Renal cortical epithelial cell (primary cell): Measurements from ENCODE around the gene SH2B2. TPM values are rescaled to one million over a fixed set of nuclear protein-coding genes. Genes with fewer than 3 reads are reported as not detected.

Experiments used
- DNase-seq: peaks from one replicate; pipeline ENCODE4 v3.0.0-alpha.2; 2011; ENCODE audit warnings: low read depth
- total RNA-seq: library from RNA; depleted of rRNA; stranded (reverse); fragments of >200 nt; gene quantifications from 2 replicates; pipeline ENCODE4 v1.2.3, GENCODE V29; 2014

Gene SH2B2
- total RNA-seq, result 6.3 and 15.0 TPM in 2 replicates

DNA sequence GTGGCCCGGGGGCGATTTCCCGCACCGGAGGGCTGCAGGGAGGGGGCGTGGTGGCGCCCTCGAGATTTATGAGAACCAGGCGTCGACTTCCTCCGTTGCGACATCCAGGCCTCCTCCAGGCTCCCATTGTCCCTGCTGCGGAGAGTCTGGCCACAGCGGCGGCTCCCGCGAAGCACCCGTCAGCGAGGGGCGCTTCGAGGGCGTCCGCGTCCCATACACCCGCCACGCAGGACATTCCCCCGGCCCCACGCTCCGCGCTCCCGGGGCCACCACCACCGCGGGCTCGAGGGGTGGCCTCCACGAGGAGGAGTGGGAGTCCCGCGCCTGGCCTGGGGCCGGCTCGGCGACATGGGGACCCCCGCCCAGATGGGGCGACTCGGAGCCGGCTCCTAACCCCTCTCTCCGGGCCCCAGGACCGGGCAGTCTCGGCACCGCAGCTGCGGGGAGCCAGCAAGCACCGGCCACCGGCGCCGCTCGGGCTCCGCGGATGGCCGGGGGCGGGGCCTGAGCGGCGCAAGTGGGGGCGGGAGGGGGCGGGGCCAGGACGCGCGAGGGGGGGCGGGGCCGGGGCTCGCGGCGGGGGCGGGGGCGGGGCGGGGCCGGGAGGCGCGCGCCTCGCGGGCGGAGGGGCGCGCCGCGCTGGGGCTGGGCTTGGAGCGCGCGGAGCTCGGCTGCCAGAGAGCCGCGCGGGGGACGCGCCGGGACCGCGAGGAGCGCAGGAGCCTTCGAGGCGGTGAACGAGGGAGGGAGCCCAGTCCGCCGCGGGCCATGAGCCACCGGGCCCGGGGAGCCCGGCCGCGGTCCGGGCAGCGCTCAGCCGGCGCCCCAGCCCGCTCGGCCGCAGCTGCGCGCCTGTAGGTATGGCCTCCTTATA, at the start of gene SH2B2:
SH2B2 (plus strand) TSS at position 632 of the 874 bp plus-strand sequence. CDS start 13,683 bp downstream, outside the sequence.
- DNase-seq, result peak; percentile 53

DNA sequence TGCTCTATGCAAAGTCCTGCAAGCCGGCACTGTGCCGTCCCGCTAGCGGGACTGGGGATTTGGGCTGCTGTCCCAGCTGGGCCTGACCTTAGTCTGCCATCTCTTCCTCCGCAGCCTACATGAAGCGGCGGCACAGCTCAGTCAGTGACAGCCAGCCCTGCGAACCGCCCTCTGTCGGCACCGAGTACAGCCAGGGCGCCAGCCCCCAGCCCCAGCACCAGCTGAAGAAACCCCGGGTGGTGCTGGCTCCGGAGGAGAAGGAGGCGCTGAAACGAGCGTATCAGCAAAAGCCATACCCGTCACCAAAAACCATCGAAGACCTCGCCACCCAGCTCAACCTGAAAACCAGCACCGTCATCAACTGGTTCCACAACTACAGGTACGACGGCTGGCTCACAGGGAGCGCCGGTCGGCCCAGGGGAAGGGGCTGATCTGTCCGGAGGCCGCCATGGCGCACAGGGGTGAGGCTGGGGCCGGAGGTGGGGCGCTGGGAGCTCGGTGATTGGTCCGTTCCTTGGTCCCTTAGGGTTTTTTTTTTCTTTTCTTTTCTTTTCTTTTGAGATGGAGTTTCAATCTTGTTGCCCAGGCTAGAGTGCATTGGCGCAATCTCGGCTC, 47.4 kb upstream of the SH2B2 start:
- no peak for DNase-seq

DNA sequence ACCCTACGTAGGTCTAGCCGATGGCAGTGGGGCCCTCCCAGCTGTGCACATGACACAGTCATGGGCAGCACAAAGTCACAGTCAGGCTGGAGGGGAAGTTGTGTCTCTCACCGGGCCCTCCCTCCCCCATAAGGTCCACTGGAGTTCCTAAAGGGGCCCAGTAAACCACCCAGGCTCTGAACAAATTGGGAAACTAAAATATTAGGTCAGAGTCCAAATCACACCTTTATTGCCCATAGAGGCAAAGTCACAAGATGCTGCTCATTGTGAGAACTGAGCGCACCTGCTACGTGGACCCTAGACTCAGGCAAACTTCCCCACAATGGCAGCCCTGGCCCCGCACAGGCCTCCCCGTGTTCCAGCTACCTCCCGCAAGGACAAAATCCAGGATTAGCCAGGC, 45.2 kb upstream of the SH2B2 start:
- no peak for DNase-seq

DNA sequence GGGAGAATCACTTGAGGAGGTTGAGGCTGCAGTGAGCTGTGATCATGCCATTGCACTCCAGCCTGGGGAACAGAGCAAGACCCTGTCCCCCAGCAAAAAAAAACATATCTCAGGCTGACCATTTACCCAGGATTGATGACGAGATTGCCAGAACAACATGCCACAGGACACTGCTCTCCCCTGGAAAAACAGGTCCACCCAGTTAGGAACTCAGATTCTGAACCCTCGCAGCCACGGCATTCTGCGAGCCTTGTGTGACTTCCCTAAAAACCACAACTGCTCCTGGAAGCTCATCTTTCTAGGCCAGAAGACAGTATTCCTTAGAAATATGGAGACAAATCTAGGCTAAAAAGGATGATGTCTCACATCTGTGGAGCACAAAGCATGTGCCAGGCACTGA, 42.1 kb upstream of the SH2B2 start:
- no peak for DNase-seq

DNA sequence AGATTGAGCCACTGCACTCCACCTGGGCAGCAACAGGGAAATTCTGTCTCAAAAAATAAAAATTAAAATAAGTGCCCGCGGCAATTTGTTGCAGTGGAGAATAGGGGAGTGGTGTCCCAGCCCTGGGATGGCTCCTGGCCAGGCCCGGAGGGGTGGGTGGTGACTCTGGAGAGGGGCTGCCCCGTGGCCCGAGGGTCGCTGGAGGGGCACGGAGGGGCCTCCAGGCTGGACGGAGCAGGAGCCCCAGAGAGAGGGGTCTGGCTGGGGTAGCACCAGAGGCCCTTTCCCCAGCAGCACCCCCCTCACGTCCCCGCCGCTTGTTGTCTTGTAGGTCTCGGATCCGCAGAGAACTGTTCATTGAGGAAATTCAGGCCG, 38.6 kb upstream of the SH2B2 start:
- DNase-seq, result no peak

DNA sequence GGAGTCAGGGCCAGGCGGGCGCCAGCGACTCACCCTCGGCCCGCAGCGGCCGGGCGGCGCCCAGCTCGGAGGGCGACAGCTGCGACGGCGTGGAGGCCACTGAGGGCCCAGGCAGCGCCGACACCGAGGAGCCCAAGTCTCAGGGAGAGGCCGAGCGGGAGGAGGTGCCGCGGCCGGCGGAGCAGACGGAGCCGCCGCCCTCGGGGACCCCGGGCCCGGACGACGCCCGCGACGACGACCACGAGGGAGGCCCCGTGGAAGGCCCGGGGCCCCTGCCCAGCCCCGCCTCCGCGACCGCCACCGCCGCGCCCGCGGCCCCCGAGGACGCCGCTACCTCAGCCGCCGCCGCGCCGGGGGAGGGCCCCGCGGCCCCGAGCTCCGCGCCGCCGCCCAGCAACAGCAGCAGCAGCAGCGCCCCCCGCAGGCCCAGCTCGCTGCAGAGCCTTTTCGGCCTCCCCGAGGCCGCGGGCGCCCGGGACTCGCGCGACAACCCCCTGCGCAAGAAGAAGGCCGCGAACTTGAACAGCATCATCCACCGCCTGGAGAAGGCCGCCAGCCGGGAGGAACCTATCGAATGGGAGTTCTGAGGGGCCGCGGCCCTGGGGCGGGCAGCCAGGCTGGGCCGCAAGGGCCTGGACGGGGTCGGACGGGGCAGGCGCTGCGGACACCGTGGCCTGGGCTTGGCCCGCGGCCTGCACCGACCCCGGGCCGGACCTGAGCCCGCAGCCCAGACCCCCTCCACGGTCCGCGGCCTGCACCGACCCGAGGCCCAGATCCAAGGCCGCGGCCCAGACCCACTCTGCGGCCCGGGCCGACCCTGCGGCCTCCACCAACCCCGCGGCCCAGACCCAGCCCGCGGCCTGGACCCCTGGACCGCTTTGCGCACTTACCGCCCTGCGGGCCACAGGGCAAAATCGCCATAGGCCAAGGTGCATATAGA, 37.9 kb upstream of the SH2B2 start:
- DNase-seq, result no peak

DNA sequence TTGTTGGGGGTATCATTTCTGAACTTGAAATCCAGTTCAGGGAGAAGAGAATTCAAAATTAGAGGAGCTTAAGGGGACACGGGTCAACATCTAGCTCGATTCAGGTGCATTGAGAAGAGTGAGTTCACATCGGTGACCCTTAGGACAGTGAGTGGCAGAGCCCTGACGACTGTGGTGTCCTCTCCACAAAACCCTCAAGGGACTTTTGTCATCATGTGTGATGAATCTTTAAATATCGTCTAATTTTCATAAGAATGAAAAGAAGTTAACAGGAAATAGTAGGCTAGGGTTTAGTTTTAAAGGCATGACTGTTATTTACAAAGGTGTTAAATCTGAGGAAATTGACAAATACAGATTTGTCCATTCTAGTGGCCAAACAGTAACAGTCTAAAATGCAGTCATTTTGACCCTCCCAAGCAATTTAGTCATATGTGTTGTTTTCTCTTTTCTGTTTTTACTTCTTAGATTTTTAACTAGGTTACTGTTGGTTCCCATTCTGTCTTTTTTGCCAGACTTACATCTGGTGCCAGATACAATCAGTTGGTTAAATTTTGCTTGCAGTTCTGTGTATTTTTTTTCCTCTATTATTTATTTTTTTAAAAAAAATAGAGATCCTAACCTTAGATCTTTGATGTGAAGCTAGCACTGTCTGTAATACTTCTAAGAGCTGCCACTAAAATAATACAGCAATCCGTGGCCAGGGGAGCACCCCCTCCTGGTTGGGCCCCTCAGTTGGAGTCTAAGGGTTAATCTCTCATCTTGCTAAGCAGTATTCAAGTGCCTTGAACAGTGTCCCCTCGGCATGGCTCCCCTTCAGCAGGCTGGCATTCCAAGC, 34.9 kb upstream of the SH2B2 start:
- DNase-seq, result no peak

DNA sequence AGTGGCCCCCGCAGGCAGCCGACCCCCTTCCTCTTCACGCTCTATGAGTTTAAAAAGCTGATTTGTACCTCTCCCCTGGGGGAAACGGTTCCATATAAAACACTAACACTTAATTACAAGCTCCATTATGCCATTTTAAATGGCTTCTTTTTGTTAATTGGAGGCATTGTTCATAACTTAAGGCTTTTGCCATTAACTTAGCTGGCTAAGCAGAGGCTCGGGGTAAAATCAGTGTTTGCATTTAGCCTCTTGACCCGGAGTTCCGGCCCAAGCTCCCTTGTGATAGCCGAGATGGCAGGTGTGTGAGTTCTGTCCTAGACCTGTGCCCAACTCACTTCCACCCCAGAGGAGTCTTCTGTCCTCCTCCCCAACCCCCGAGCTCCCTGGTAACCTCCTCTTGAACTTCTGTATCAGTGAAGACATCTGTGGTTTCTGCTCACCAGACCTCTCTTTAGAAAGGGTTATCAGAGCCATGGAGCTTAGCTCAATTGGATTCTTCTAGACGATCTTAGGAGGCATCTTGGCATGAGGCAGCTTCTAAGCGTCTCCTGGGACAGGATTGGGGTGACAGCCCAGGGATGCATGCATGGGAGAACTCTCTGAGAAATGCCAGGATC, 34.2 kb upstream of the SH2B2 start:
- DNase-seq, result no peak

DNA sequence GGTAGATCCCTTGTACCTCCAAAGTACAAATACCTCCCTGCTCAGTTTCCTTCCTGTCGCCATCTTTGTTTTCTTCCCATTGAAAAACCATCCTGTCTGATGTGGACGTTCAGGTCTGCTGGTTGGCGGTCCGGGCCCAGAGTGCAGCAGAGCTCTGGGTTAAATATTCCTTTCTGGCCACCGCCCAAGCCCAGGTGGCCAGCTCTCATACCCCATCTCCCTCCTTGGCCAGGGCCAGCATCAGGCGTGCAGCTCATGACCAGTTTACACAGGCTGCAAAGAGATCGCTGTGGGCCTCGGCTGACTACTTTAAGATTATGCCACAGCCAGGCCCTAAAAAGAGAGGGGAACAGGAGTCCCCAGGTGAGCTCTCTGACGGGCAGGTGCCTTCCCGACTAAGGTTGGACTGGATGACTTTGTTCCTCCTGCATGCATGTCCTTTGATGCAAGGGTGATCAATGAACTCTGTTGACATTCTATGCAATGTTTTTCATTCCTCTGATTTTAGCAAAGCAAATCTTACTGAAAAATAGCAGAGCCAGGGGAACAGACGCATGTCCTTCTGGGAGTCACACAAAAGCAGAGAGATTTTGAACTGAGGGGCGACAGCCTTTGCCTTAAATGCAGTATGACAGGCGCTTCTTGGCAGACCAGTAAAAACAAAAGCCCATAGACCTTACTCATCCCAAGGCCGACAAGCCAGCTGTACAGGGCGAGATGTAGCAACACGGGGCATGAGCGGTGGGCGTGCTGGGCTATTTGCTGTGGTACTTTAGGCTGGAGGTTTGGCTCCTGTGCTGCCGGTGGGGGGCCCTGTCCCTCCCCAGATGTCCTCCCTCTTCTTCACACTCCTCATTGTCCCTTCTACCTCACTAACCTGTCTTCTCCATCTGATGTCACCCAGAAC, 33.3 kb upstream of the SH2B2 start:
- no peak for DNase-seq

DNA sequence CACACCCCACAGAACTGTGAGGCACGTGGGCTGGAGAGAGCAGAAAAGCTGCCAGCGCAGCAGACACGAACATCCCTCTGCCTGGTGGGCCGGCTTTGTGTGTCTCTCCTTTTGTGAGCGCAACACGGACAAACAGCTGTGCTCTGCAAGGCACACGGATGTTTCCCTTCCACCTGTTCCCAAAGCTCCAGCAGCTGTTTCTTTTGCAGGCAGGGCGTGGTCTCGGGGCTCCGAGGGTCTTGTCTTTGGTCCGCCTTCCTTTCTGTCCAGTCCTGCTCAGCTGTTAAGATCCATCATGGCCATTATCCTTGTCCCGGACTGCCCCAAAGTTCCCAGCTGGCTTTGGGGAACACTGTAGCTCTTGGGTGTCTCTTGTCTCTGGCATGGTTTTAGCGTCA, 32.7 kb upstream of the SH2B2 start:
- DNase-seq, result no peak

DNA sequence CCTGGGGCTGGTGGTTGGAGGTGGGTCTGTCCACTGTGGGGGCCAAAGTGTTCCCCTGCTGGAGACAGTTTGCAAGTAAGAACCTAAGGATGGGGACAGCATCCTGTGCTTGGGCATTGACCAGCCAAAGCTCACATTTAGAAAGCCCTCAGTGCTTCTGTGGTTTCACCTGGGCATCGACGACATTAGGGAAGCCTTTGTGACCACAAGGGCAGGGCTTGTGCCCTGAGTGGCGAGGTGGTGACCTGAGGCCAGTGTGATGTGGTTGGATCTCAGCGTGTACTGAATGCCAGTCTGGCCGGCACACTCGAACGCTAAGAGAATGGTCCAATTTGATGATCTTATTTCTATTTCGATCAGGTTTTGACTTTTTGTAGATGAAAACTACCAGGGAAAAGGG, 32.1 kb upstream of the SH2B2 start:
- no peak for DNase-seq

DNA sequence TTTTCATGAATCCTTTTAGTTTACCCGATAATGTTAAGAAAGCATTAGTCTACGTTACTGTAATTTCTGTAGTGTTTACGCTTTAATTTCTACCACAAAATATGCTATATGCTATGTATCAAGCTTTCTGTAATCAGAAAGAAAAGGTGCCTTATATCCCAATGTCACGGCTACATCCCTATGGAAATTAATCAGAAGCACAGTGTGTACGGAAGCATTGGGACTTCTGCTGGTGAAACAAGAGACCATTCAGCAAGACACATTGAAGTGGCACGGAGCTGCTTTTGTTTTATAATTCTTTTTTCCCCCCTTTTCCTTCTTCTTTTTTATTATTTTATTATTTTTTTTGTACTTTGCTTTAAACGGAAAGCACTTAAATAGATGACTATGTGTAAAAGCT, 31.2 kb upstream of the SH2B2 start:
- no peak for DNase-seq

DNA sequence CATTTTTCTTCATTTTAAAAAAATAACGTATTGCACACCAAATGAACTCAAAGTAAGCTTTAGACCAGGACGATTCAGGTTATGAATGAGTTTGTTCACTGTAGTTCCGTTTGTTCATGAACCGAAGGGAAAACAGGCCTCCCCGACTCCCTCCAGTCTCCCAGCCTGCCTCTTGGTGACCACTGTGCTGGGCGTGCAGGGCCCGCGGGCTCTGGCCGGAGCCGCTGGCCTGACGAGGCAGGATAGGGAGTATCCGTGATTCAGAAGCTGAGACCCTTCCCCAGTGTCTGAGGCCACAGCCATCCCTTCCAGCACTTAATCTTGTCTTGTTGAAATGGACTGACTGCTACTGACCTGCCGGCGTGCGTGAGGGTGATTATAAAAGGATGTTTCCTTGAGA, 30.8 kb upstream of the SH2B2 start:
- DNase-seq, result no peak

DNA sequence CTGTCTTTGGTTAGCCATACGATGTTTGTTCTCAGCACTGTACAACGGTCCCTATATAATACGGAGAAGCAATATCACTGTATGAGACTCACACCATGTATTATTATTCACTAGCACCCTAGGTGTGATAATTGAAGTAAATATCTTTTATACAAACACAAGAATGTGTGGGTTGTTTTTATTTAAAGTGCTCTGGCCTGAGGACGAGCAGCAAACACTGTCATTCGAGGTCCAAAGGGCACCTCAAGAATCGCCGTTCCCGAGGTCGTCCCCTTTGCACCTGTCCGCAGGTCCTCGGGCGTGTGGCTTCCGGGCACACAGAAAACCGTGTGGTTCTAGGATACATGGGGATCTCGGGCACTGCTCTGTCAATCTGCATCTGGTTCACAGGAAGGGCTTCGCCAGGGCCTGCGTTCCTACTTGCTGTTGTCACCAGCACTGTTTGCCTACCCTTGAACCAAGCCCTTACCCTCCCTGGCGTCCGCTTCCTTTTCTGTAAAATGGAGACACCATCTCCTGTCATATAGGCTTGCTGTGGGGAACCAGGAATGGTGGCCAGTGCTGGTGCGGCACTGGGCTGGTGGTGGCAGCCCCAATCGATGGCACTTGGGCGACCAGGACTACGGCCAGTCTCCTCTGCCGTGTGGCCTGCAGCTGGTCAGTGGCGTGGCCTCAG, 28.5 kb upstream of the SH2B2 start:
- no peak for DNase-seq

DNA sequence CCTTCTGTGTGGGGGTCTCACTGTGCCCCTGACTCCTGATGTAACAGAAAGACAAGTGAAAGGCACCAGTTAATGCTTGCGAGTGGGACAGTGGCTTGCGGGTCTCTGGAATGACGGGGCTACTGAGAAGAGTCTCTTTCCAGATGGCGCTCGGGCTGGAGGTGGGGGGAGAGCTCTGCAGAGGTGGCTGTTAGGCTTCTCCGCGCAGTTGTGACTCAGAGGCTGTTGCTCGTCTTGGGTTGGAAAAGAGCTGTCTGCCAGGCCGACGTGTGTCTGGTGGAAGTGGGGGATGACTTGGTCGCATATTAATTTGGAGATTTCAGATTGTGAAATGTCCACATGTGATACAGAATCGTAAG, 27.9 kb upstream of the SH2B2 start:
- DNase-seq, result no peak

DNA sequence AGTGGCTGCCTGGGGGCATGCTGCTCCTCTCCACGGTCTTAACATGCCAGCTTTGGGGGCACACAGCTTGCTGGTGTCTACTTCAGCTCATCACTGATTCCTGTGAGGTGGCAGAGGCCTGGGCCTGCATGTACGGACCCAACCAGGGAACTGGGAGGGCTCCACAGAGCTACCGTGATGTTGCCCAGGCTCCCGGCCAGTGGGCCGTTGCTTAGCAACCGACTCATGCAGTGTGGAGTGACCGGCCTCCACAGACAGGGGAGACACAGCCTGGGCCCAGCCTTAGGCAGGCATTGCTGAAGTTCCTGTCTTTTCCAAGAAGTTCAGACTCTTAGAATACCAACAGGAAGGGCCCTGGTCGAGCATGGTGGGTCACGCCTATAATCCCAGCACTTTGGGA, 25.8 kb upstream of the SH2B2 start:
- DNase-seq, result peak; percentile 16

DNA sequence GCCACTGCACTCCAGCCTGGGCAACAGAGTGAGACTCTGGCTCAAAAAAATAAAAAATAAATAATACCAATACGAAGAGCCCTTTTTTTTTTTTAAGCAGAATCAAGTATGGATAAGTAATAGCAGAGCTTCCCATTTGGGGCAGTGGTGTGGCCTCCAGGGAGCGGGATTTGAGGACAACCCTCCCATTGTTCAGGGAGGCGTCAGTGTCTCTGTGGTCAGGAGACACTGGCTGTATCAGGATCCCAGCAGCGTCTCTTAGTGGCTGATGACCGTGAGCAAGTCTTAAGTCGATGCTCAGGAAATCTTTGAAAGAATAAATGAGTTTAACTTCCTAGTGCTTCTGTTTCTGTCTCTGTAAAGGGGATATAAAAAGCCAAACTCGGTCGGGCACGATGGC, 25.2 kb upstream of the SH2B2 start:
- DNase-seq, result no peak

DNA sequence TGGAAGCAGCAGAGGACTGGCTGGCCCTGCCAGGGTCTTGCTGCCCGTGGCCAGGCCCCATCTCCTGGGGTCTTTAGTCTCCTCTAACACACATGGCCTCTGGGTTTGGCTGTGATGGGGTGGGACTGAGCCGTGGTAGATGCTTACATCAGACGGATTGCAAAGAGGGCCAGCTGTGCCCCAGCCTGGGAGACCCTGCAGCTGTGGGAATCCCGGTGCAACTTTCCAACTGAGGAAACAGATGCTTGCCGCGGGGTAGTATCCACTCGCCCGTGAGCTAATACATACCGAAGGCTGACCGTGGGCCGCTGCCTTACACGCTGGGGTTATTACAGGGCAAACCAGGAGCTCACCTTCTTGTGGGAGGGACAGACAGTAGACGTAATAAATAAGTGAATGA, 24.1 kb upstream of the SH2B2 start:
- no peak for DNase-seq

DNA sequence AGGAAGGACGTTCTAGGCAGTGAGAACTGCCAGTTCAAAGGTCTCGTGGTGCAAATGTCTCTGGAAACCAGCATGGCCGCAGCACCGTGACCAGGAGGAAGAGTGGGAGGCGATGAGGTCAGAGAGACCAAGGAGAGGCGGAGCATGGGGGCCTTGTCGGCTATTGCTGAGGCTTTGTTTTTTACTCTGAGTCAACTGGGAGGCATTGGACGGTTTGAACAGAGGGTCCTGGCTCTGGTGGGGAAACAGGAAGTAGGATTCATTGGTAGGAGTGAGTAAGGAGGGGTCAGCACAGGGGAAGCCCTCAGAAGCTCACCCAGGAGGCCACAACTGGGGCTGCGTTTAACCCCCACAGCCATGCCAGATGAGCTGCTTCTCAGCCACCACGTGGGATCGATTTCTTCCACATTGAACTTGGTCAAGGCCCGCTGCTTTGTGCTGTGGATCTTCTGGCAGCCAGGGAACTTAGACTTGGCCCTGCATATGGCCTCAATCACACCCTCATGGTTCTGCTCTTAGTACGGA, 22.2 kb upstream of the SH2B2 start:
- DNase-seq, result no peak
